Psoas muscle (tissue), 8 donors: ENCODE data around the gene RAPGEF3. TPM values are rescaled to one million over a fixed set of nuclear protein-coding genes. Genes with fewer than 3 reads are reported as not detected.

Experiments
- ATAC-seq, 4 donors: fragments of 200-7000 bp; cut with Tn5 transposase; one replicate each; pipeline ENCODE4 v1.9.1; 2020; ENCODE audit warnings: moderate library complexity in 3 of 4, mild to moderate bottlenecking in 2 of 4
- DNase-seq, 2 donors: peaks; one replicate each; pipeline ENCODE4 v3.0.0-alpha.2; 2020
- H3K27ac ChIP-seq: fragments of 200-600 bp; one replicate; pipeline ENCODE4 v1.8.0; 2022
- H3K27me3 ChIP-seq, 3 donors: fragments of 200-600 bp in 1 of 3; one replicate each; pipeline versions ENCODE4 v1.6.1 to v1.8.0; 2013 to 2022; ENCODE audit warnings: low read length in 2 of 3, mild to moderate bottlenecking in 2 of 3, moderate library complexity in 1 of 3; ENCODE audit not compliant: insufficient read depth in 3 of 3
- H3K36me3 ChIP-seq, 2 donors: fragments of 200-600 bp in 1 of 2; one replicate each; pipeline versions ENCODE4 v1.6.1 to v1.8.0; 2013 to 2022; ENCODE audit warnings: low read depth in 1 of 2, mild to moderate bottlenecking in 1 of 2, moderate library complexity in 1 of 2; ENCODE audit not compliant: insufficient read depth in 1 of 2
- H3K4me1 ChIP-seq: fragments of 200-600 bp; one replicate; pipeline ENCODE4 v1.8.0; 2022
- H3K4me3 ChIP-seq: fragments of 200-600 bp; one replicate; pipeline ENCODE4 v1.8.0; 2022; ENCODE audit warnings: mild to moderate bottlenecking
- H3K9me3 ChIP-seq: fragments of 200-600 bp; one replicate; pipeline ENCODE4 v1.8.0; 2022
- WGBS, 3 donors: extraction: QIAGEN DNeasy Blood & Tissue Kit; methylation state at CpG; one replicate each; pipeline versions ENCODE4 v1.1.6 to v1.1.7; 2013; 5-methylcytosine and 5-hydroxymethylcytosine counted together
- intact Hi-C, 2 donors: fragments of 100-400 bp; cut with DNase I; formaldehyde crosslinking; loops; one replicate each; pipeline versions ENCODE4 v1.11.0 to v1.14.2; 2022
- polyA plus RNA-seq, 3 donors: library from polyadenylated mRNA; stranded (reverse); fragments of 200-250 nt; gene quantifications; one replicate each; pipeline ENCODE4 v1.2.3, GENCODE V29; 2013
- total RNA-seq, 4 donors: library from RNA; stranded (reverse); fragmentation: NEBNext Ultra II Directional in 2 of 4; extraction: Animal tissue kit (Norgen Biotek cat#: 25700) in 2 of 4; gene quantifications; one replicate each; pipeline versions ENCODE4 v1.2.1 to v1.2.4, GENCODE V29; 2021 to 2023
- TF ChIP-seq, protein P1 (sequence below): fragments of 200-600 bp; IDR thresholded peaks from one replicate; pipeline ENCODE4 v1.8.0; 2022; ENCODE audit warnings: antibody characterized with exemption
- donor health status: healthy with polysubstance abuse.
- donor health status: DM: no; HTN: no; CAD: no; lungs with moderate emphysema.
- donor health status: Bipolar disorder and iron deficiency.
- donor health status: healthy.
- donor health status: DM: yes; HTN: yes; CAD: no.
- donor health status: DM: no; HTN: no; CAD: no.
- donor health status: DM: no; HTN: no; CAD: no.
- donor health status: DM: yes; HTN: yes; CAD: no.

RAPGEF3 gene
- total and polyA plus RNA-seq, 7 donors: 5.1 to 29.9 (median 14.7) TPM

DNA sequence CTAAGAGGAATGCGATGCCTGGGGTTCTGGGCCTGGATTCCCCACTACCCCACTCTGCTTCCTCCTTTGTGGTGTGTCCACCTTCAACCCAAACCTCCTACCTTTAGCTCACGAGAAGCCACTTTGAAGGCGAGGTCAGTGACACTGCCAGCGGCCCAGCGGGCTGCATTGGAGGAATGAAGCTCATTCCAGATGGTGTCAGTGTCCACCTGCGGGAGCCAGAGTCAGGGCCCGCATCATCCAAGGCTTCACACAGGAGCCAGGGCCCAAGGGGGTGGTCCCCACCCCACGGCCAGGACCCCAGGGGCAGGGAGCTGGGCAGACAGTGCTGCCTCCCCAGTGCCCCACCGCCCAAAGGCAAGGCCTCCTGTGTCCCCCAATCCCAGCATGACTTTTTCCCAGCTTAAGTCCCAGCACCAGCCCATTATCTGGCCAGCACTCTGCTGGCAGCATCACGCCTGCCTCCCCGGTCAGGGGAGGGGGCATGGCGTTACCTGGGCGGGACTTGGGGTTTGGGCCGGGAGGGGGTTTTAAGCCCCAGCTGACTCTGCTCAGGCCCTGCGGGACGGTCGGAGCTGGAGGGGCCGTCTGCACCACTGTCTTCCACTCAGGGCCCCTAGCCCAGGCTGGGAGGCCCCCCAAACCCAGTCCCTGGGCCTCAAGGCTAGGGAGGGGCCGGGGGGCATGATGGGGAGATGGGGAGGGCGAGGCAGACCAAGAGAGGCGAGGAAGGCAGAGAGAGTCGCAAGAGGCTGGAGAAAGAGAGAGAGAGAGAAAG is 31.2 kb upstream of the RAPGEF3 start:
- no peak overlapping the region for H3K4me3 ChIP-seq
- no peaks in the 10 kb centered on the region for H3K9me3 ChIP-seq
- H3K36me3 ChIP-seq: peaks cover 11 to 91% of the 10 kb centered on the region in 2 donors
- H3K27me3 ChIP-seq: no peaks in the 10 kb centered on the region
- TF ChIP-seq, protein P1, sequence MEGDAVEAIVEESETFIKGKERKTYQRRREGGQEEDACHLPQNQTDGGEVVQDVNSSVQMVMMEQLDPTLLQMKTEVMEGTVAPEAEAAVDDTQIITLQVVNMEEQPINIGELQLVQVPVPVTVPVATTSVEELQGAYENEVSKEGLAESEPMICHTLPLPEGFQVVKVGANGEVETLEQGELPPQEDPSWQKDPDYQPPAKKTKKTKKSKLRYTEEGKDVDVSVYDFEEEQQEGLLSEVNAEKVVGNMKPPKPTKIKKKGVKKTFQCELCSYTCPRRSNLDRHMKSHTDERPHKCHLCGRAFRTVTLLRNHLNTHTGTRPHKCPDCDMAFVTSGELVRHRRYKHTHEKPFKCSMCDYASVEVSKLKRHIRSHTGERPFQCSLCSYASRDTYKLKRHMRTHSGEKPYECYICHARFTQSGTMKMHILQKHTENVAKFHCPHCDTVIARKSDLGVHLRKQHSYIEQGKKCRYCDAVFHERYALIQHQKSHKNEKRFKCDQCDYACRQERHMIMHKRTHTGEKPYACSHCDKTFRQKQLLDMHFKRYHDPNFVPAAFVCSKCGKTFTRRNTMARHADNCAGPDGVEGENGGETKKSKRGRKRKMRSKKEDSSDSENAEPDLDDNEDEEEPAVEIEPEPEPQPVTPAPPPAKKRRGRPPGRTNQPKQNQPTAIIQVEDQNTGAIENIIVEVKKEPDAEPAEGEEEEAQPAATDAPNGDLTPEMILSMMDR: no peak
- H3K4me1 ChIP-seq: peaks cover 12% of the 10 kb centered on the region
- no peak for ATAC-seq
- H3K27ac ChIP-seq: no peak overlapping the region
- intact Hi-C loops: no loop called here
- WGBS, 3 donors: 92 to 95% (median 95%) methylated on average over 22 of the region's 22 CpGs
- DNase-seq: peak in 1 of 2 donors; percentile 53

DNA sequence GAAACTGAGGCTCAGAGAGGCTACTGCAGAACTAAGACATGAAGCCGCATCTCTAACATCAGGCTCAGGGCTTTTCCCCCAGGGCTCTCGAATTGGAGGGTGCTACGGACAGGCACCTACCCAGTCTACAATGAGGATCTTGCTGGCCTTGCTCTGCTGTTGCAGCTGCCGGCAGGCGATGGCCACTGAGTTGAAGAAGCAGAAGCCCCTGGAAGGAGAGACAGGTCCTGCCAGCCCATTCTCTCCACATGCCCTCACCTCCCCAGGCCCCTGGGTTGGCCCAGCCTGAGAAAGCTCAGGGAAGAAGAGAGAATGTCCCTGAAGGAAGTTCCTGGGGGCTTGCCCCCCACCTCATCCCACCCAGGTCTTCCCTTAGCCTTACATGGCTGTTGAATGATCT is 30.5 kb upstream of the RAPGEF3 start:
- peaks cover 12% of the 10 kb centered on the region for H3K4me1 ChIP-seq
- TF ChIP-seq, protein P1: no peak
- no peak for DNase-seq
- H3K4me3 ChIP-seq: no peak overlapping the region
- WGBS, 3 donors: 92 to 100% (median 96%) methylated on average over 5 of the region's 5 CpGs
- H3K27me3 ChIP-seq: no peaks in the 10 kb centered on the region
- H3K9me3 ChIP-seq: no peaks in the 10 kb centered on the region
- ATAC-seq: no peak
- H3K27ac ChIP-seq: no peak overlapping the region
- intact Hi-C loops: no loop called here
- peaks cover 11 to 91% of the 10 kb centered on the region in 2 donors for H3K36me3 ChIP-seq

DNA sequence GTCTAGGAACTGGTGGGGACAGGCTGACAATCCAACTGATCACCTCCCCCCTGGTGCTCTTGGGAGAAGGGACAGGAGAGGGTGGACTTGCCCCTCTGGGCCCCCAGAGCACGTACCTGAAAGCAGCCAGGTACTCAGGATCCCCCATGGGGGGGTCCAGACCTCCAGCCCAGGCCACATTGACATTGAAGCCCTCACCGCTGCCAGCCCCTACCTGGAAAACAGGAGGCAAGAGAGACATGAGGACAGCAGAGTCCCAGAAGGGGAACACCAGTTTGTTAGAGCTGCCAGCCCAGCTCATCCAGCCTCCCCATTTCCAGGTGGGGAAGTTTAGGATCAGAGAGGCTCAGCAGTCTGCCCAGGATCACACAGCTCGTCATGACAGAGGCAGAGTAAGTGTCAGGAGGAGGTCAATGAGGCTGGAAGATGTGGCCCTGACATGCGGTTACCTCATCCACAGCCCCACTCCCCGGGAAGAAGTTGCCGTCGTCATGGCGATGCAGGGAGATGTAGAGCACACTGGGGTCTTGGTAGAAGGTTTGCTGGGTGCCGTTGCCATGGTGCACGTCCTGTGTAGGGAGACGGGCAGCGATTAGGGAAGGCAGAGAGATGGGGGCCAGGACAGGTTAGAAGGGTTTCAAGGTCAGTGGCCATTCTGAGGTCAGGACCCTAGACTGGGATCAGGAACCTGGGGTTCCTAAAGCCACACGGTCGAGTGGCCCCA is 29.1 kb upstream of the RAPGEF3 start:
- no peaks in the 10 kb centered on the region for H3K9me3 ChIP-seq
- no peaks in the 10 kb centered on the region for H3K27me3 ChIP-seq
- no peak for DNase-seq
- H3K4me1 ChIP-seq: peaks cover 2% of the 10 kb centered on the region
- TF ChIP-seq, protein P1: no peak
- intact Hi-C loops: no loop called here
- H3K4me3 ChIP-seq: no peak overlapping the region
- no peak for ATAC-seq
- no peak overlapping the region for H3K27ac ChIP-seq
- H3K36me3 ChIP-seq: peaks cover 11 to 91% of the 10 kb centered on the region in 2 donors
- WGBS, 3 donors: 80 to 82% (median 81%) methylated on average over 14 of the region's 14 CpGs

DNA sequence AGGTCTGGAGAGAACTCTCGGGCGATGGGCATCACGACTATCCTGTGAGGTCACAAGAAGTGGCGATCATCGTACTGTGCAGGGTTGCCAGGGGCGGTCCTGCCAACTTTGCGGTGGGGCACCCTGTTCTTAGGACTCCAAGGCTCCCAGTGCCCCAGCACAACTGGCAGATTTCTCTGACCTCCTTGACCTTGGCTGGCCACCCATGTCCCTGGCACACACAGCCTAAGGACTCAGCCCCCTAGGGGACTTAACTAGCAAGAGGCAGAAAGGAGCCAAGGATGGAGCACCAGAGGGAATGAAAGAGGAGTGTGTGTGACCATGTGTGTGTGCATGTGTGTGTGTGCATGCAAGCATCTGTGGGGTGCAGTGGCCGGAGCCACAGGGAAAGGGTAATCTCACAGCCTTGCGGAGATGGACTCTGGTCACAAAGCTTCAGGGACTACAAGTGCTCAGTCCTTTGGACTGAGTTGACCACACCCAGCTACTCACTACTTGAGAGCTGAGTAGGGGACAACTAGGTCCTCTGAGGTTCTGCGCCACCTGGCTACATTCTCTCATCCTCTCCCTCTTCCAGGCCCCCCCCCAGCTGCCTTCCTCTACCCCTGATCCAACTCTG is 28.1 kb upstream of the RAPGEF3 start:
- 80 to 96% (median 89%) methylated on average over 10 of the region's 10 CpGs for WGBS, 3 donors

More for the DNA sequence above, 28.1 kb upstream of the RAPGEF3 start:
- Histone ChIP-seq H3K36me3 (peaks cover 11 to 99% of the 10 kb centered on the region in 2 donors), H3K4me3 (no peak overlapping the region), H3K4me1 (no peaks in the 10 kb centered on the region), H3K9me3 (no peaks in the 10 kb centered on the region), H3K27me3 (no peaks in the 10 kb centered on the region), H3K27ac (no peak overlapping the region)
- DNase-seq (no peak), ATAC-seq (no peak)
- TF ChIP-seq, protein P1: no peak
- intact Hi-C loops: no loop called here
